Activated T-helper 17 cell treated with anti-CD3 and anti-CD28 coated beads, Interleukin-2, amount 50 U/mL, for 72 hours (primary cell): Measurements from ENCODE around the gene LYPD1. TPM values are rescaled to one million over a fixed set of nuclear protein-coding genes. Genes with fewer than 3 reads are reported as not detected.

Experiments
- ATAC-seq: fragments of 150-1000 bp; cut with Tn5 transposase; replicated peaks from 2 replicates; pipeline ENCODE4 v1.10.0; 2021; ENCODE audit warnings: mild to moderate bottlenecking, moderate library complexity
- H3K27ac Mint-ChIP-seq: one replicate; pipeline ENCODE4 v1.8.0; 2022; ENCODE audit warnings: mixed read lengths
- H3K27me3 Mint-ChIP-seq: one replicate; pipeline ENCODE4 v1.8.0; 2022; ENCODE audit warnings: mixed read lengths
- H3K36me3 Mint-ChIP-seq: one replicate; pipeline ENCODE4 v1.8.0; 2022; ENCODE audit warnings: low read depth, mild to moderate bottlenecking, mixed read lengths
- H3K4me1 Mint-ChIP-seq: one replicate; pipeline ENCODE4 v1.8.0; 2022; ENCODE audit warnings: mixed read lengths
- H3K4me3 Mint-ChIP-seq: one replicate; pipeline ENCODE4 v1.8.0; 2022; ENCODE audit warnings: mild to moderate bottlenecking, mixed read lengths
- H3K9me3 Mint-ChIP-seq: one replicate; pipeline ENCODE4 v1.8.0; 2022; ENCODE audit warnings: mixed read lengths
- total RNA-seq, 2 donors: library from RNA; stranded (reverse); gene quantifications; one replicate each; pipeline ENCODE4 v1.2.3, GENCODE V29; 2022

The LYPD1 gene
- total RNA-seq, 2 donors from 2014 or later, result not detected

DNA sequence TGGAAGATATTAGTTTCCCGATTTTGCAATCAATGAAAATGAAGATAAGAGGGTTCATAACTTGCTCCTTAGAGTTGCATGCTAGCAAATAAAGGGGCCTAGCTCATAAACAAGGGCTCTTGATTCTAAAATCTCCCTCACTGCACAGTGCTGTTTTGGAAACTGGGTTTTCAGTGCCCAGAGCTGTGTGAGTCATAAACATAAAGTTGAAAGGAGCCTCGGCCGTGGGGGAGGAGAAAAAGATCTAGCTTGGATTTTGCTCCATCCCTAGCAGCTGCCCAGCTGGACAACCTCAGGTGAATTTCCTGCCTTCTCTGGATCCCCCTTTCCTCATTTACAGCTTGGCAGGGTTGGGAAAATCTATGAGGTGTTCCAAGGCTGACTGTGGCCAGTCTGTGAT is 42.5 kb downstream of the LYPD1 start:
- H3K27ac Mint-ChIP-seq, result no peak overlapping the region

GRCh38 chr2:132623096-132623839 is 46.7 kb downstream of the LYPD1 start:
- no peak for ATAC-seq
- Mint-ChIP-seq H3K36me3 (no peaks in the 10 kb centered on the region), H3K27me3 (no peaks in the 10 kb centered on the region), H3K9me3 (peaks cover 3% of the 10 kb centered on the region), H3K27ac (no peak overlapping the region), H3K4me1 (no peaks in the 10 kb centered on the region), H3K4me3 (no peak overlapping the region)

More for the DNA sequence above, 42.5 kb downstream of the LYPD1 start:
- no peak overlapping the region for H3K4me3 Mint-ChIP-seq
- no peaks in the 10 kb centered on the region for H3K36me3 Mint-ChIP-seq
- H3K27me3 Mint-ChIP-seq, result no peaks in the 10 kb centered on the region
- no peaks in the 10 kb centered on the region for H3K4me1 Mint-ChIP-seq
- H3K9me3 Mint-ChIP-seq, result peaks cover 3% of the 10 kb centered on the region
- ATAC-seq, result no peak

DNA sequence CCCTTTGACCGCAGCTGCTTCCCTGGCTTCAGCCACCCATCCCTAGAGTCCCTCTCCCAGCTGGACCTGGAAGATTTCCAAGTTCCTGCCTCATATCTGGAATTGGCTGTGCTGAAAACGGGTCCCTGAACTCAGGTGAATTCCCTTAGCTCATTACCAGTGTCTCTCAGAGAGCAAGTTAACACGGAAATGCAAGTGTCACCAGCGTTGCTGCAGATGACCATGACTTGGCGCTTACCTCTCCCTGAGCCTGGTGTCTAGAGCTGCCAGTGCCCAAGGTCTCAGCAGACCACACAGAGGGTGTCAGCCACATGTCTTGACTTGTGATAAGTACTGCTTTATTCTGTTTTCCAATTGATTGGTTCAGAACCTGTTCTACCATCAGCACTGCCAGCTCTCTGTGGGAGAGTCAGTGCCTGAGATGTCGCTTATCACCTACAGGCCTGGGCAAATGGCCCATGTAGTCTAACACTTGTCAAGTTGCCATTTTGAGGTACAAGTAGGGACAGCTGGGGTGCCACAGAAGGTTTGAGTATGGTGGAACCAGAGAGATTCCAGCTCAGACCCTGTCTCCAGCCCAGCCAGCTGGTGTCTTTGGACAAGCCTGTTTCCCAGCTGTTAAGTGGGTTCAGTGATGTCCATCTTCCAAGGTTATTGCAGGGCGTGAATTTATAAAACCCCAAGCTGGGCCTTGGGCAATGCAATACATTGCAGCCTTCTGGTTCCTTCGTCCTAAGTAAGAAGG is 48.7 kb downstream of the LYPD1 start:
- Mint-ChIP-seq H3K4me1 (no peaks in the 10 kb centered on the region), H3K27me3 (peaks cover 2% of the 10 kb centered on the region), H3K36me3 (no peaks in the 10 kb centered on the region), H3K27ac (no peak overlapping the region), H3K9me3 (peaks cover 3% of the 10 kb centered on the region), H3K4me3 (no peak overlapping the region)
- no peak for ATAC-seq

GRCh38 chr2:132620115-132620514 is 49.9 kb downstream of the LYPD1 start:
- H3K36me3 Mint-ChIP-seq, result no peaks in the 10 kb centered on the region
- H3K27ac Mint-ChIP-seq, result no peak overlapping the region
- H3K4me1 Mint-ChIP-seq, result no peaks in the 10 kb centered on the region
- ATAC-seq, result no peak
- H3K4me3 Mint-ChIP-seq, result no peak overlapping the region
- H3K9me3 Mint-ChIP-seq, result peaks cover 3% of the 10 kb centered on the region
- peaks cover 2% of the 10 kb centered on the region for H3K27me3 Mint-ChIP-seq

DNA sequence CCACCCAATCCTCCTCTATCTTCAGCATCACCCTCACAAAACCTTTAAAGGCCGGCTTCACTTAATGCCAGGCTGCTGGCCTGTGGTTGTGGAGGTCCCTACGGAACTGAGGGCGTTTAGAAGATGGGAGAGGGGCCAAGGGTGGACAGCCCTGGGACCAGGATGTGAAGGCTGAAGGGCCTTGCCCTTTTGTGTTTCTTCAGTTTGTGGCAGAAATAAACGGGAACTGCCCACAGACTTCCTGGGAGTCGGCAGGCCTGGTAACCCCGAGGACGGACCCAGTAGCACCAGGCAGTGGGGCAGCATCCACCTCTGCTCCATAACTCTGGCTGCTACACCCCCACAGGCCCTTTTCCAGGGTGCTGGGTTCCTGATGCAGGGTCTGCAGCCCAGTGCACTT is 51.3 kb downstream of the LYPD1 start:
- H3K27me3 Mint-ChIP-seq, result peaks cover 2% of the 10 kb centered on the region
- H3K4me1 Mint-ChIP-seq, result no peaks in the 10 kb centered on the region
- H3K36me3 Mint-ChIP-seq, result no peaks in the 10 kb centered on the region
- ATAC-seq, result no peak
- no peak overlapping the region for H3K27ac Mint-ChIP-seq
- no peaks in the 10 kb centered on the region for H3K9me3 Mint-ChIP-seq
- H3K4me3 Mint-ChIP-seq, result no peak overlapping the region

DNA sequence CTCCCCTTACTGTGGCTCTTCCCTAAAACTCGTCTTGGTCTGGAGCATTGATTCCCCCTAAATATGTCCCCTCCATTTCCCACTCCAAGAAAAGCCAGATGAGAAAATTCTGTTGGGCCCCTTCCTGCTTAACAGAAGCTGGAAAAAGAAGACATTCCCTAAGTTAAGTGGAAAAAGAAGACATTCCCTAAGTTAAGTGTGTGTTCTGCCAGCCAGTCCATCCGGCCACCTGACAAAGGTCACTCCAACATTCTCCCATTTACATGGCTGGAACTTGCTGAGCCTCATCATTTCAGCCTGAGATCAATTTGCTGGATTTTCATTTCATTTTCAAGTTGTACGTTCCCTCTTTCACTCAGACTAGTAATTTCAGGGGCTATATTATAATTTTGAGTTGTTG is 52.0 kb downstream of the LYPD1 start:
- no peaks in the 10 kb centered on the region for H3K4me1 Mint-ChIP-seq
- no peak overlapping the region for H3K4me3 Mint-ChIP-seq
- H3K27me3 Mint-ChIP-seq, result peaks cover 2% of the 10 kb centered on the region
- no peak overlapping the region for H3K27ac Mint-ChIP-seq
- no peaks in the 10 kb centered on the region for H3K36me3 Mint-ChIP-seq
- H3K9me3 Mint-ChIP-seq, result no peaks in the 10 kb centered on the region
- ATAC-seq, result no peak

- no peaks in the 10 kb centered on the region for H3K36me3 Mint-ChIP-seq
- H3K27me3 Mint-ChIP-seq, result peaks cover 2% of the 10 kb centered on the region
- H3K27ac Mint-ChIP-seq, result no peak overlapping the region
- no peaks in the 10 kb centered on the region for H3K4me1 Mint-ChIP-seq
- H3K9me3 Mint-ChIP-seq, result no peaks in the 10 kb centered on the region
- no peak overlapping the region for H3K4me3 Mint-ChIP-seq
- no peak for ATAC-seq
Observed at GRCh38 chr2:132615329-132616085, 54.5 kb downstream of the LYPD1 start.

- H3K27ac Mint-ChIP-seq, result no peak overlapping the region
- H3K4me1 Mint-ChIP-seq, result no peaks in the 10 kb centered on the region
- no peaks in the 10 kb centered on the region for H3K27me3 Mint-ChIP-seq
- H3K9me3 Mint-ChIP-seq, result peaks cover 4% of the 10 kb centered on the region
- ATAC-seq, result no peak
- no peaks in the 10 kb centered on the region for H3K36me3 Mint-ChIP-seq
- H3K4me3 Mint-ChIP-seq, result no peak overlapping the region
Observed at GRCh38 chr2:132611719-132612118, 58.3 kb downstream of the LYPD1 start.

GRCh38 chr2:132609101-132609890 is 60.7 kb downstream of the LYPD1 start:
- ATAC-seq, result no peak
- Mint-ChIP-seq H3K36me3 (no peaks in the 10 kb centered on the region), H3K27me3 (no peaks in the 10 kb centered on the region), H3K4me3 (no peak overlapping the region), H3K27ac (no peak overlapping the region), H3K9me3 (peaks cover 4% of the 10 kb centered on the region), H3K4me1 (no peaks in the 10 kb centered on the region)

GRCh38 chr2:132608311-132608710 is 61.7 kb downstream of the LYPD1 start:
- Mint-ChIP-seq H3K36me3 (no peaks in the 10 kb centered on the region), H3K27ac (no peak overlapping the region), H3K4me3 (no peak overlapping the region), H3K9me3 (peaks cover 4% of the 10 kb centered on the region), H3K4me1 (no peaks in the 10 kb centered on the region), H3K27me3 (no peaks in the 10 kb centered on the region)
- ATAC-seq, result no peak

DNA sequence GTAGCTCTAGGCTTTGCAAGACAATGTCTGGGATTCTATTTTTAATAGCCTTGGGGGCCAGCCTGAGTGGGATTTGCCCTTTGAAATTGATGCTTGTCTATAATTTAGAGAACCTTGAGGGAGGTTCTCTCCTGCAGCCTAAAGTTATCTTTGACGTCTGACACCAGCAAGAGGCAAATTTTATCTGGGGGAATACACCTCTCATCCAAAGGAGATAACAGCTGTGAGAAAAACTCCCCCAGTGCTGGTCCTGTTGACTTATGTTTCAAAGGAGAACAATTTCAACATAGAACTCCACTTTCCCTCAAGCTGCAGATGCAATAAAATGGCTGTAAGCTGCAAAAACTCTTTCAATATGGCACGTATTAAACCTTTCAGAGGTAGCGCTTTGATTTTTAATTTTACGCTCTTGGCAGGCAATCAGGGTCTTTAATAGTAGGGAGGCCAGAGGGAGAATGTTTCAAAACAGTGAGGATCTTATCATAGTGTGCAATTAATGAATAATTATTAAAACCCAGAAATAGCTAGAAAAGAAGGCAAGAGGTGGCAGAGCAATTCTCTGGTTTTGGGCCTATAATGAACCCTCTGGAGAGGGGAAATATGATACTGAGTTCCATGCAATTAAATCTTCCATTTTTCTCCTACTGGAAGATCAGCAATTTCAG is 62.4 kb downstream of the LYPD1 start:
- H3K36me3 Mint-ChIP-seq, result no peaks in the 10 kb centered on the region
- H3K27ac Mint-ChIP-seq, result no peak overlapping the region
- H3K9me3 Mint-ChIP-seq, result peaks cover 4% of the 10 kb centered on the region
- no peak overlapping the region for H3K4me3 Mint-ChIP-seq
- no peaks in the 10 kb centered on the region for H3K4me1 Mint-ChIP-seq
- ATAC-seq, result no peak
- H3K27me3 Mint-ChIP-seq, result no peaks in the 10 kb centered on the region

GRCh38 chr2:132606649-132607048 is 63.4 kb downstream of the LYPD1 start:
- no peaks in the 10 kb centered on the region for H3K27me3 Mint-ChIP-seq
- H3K27ac Mint-ChIP-seq, result no peak overlapping the region
- H3K4me3 Mint-ChIP-seq, result no peak overlapping the region
- no peaks in the 10 kb centered on the region for H3K4me1 Mint-ChIP-seq
- H3K36me3 Mint-ChIP-seq, result no peaks in the 10 kb centered on the region
- H3K9me3 Mint-ChIP-seq, result peaks cover 4% of the 10 kb centered on the region
- no peak for ATAC-seq

GRCh38 chr2:132605236-132606180 is 64.5 kb downstream of the LYPD1 start:
- Mint-ChIP-seq H3K27me3 (no peaks in the 10 kb centered on the region), H3K4me1 (no peaks in the 10 kb centered on the region), H3K27ac (no peak overlapping the region), H3K9me3 (peaks cover 4% of the 10 kb centered on the region), H3K4me3 (no peak overlapping the region), H3K36me3 (no peaks in the 10 kb centered on the region)
- no peak for ATAC-seq
